Adipocyte (in vitro differentiated cells): Measurements from ENCODE around the gene OLFML2B.
A peak's percentile ranks its signal among the peaks of the same experiment; 100 is the strongest.

Source experiments
- DNase-seq: peaks from one replicate; pipeline ENCODE4 v3.0.0-alpha.2; 2015; ENCODE audit warnings: low read depth
- H3K27me3 ChIP-seq: replicated peaks from 2 replicates; pipeline ENCODE4 v1.7.0; 2013; ENCODE audit warnings: mild to moderate bottlenecking, low read length, moderate library complexity; ENCODE audit not compliant: control insufficient read depth, insufficient read depth
- H3K36me3 ChIP-seq: 2 replicates; pipeline ENCODE4 v1.7.0; 2013; ENCODE audit warnings: low read length, mild to moderate bottlenecking, moderate library complexity; ENCODE audit not compliant: control insufficient read depth, insufficient read depth, severe bottlenecking
- H3K4me1 ChIP-seq: 2 replicates; pipeline ENCODE4 v1.7.0; 2013; ENCODE audit warnings: mild to moderate bottlenecking, low read length, moderate library complexity; ENCODE audit not compliant: control insufficient read depth, insufficient read depth
- H3K4me3 ChIP-seq: 2 replicates; pipeline ENCODE4 v1.7.0; 2013; ENCODE audit warnings: mild to moderate bottlenecking, low read length, moderate library complexity
- H3K9ac ChIP-seq: 2 replicates; pipeline ENCODE4 v1.7.0; 2013; ENCODE audit warnings: mild to moderate bottlenecking, low read length, moderate library complexity
- H3K9me3 ChIP-seq: 2 replicates; pipeline ENCODE4 v1.7.0; 2013; ENCODE audit warnings: mild to moderate bottlenecking, low read length, moderate library complexity; ENCODE audit not compliant: control insufficient read depth

Gene OLFML2B

GRCh38 chr1:162035241-162035640 lies 11.6 kb upstream of the OLFML2B start:
- no peak for DNase-seq
- Histone ChIP-seq H3K36me3 (no peaks in the 10 kb centered on the region), H3K4me3 (no peak overlapping the region), H3K4me1 (peaks cover 2% of the 10 kb centered on the region), H3K9ac (no peak overlapping the region), H3K27me3 (no peaks in the 10 kb centered on the region), H3K9me3 (no peaks in the 10 kb centered on the region)

- no peak for DNase-seq
- Histone ChIP-seq H3K9ac (no peak overlapping the region), H3K9me3 (no peaks in the 10 kb centered on the region), H3K4me1 (peaks cover 2% of the 10 kb centered on the region), H3K36me3 (no peaks in the 10 kb centered on the region), H3K27me3 (no peaks in the 10 kb centered on the region), H3K4me3 (no peak overlapping the region)
Observed at GRCh38 chr1:162033428-162033827, 9.8 kb upstream of the OLFML2B start.

DNA sequence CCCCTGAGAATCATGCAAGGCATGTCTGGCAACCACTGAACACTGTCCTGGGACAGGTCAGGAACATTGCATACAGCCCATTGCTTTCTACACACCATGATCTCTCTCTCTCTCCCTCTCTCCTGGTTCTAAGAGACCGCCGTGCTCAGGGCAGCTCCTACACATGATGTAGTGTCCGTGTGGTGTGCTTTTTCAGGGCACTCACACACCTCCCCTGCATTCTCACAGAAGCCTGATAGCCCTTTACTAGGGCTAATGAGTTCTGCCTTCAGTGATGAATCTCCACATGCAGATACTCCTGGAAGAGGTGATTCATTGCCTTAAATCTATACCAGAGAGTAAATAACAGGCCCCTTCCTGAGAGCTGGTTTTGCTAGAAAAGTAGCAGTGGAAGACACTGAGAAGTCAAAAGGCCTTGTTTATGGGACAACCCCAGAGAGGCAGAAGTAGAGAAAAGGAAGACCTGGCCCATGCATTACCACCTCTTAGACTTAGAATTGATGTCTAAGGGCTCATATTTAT lies 7.2 kb upstream of the OLFML2B start:
- Histone ChIP-seq H3K27me3 (no peaks in the 10 kb centered on the region), H3K9ac (no peak overlapping the region), H3K36me3 (no peaks in the 10 kb centered on the region)

GRCh38 chr1:162029157-162029556 lies 5.5 kb upstream of the OLFML2B start:
- Histone ChIP-seq H3K4me1 (peaks cover 11% of the 10 kb centered on the region), H3K9ac (no peak overlapping the region), H3K27me3 (no peaks in the 10 kb centered on the region), H3K36me3 (no peaks in the 10 kb centered on the region), H3K4me3 (no peak overlapping the region), H3K9me3 (no peaks in the 10 kb centered on the region)
- DNase-seq, result no peak

More for the DNA sequence above, 7.2 kb upstream of the OLFML2B start:
- no peak for DNase-seq
- Histone ChIP-seq H3K4me1 (peaks cover 6% of the 10 kb centered on the region), H3K4me3 (no peak overlapping the region), H3K9me3 (no peaks in the 10 kb centered on the region)

- Histone ChIP-seq H3K9ac (no peak overlapping the region), H3K27me3 (no peaks in the 10 kb centered on the region), H3K4me3 (no peak overlapping the region), H3K9me3 (no peaks in the 10 kb centered on the region), H3K4me1 (peaks cover 11% of the 10 kb centered on the region), H3K36me3 (no peaks in the 10 kb centered on the region)
- DNase-seq, result no peak
Observed at GRCh38 chr1:162028726-162029125, 5.1 kb upstream of the OLFML2B start.

- H3K36me3 ChIP-seq, result no peaks in the 10 kb centered on the region
- H3K9ac ChIP-seq, result peak overlapping the region; percentile 43
- peaks cover 21% of the 10 kb centered on the region for H3K4me1 ChIP-seq
- no peaks in the 10 kb centered on the region for H3K27me3 ChIP-seq
- H3K4me3 ChIP-seq, result peak overlapping the region; percentile 50
- no peak for DNase-seq
- no peaks in the 10 kb centered on the region for H3K9me3 ChIP-seq
Observed at GRCh38 chr1:162026881-162027280, 3.2 kb upstream of the OLFML2B start.

- H3K4me3 ChIP-seq, result no peak overlapping the region
- DNase-seq, result no peak
Observed at GRCh38 chr1:162025541-162025940, 1.9 kb upstream of the OLFML2B start.

GRCh38 chr1:162023181-162023546 lies 505 bp downstream of the OLFML2B start:
- H3K27me3 ChIP-seq, result no peaks in the 10 kb centered on the region
- H3K9me3 ChIP-seq, result no peaks in the 10 kb centered on the region
- H3K9ac ChIP-seq, result peak overlapping the region; percentile 82
- H3K4me3 ChIP-seq, result peak overlapping the region; percentile 86
- H3K4me1 ChIP-seq, result peaks cover 54% of the 10 kb centered on the region
- no peaks in the 10 kb centered on the region for H3K36me3 ChIP-seq
- DNase-seq, result no peak

More at GRCh38 chr1:162025541-162025940, 1.9 kb upstream of the OLFML2B start:
- no peaks in the 10 kb centered on the region for H3K27me3 ChIP-seq
- no peak overlapping the region for H3K9ac ChIP-seq
- no peaks in the 10 kb centered on the region for H3K9me3 ChIP-seq
- H3K36me3 ChIP-seq, result no peaks in the 10 kb centered on the region
- peaks cover 35% of the 10 kb centered on the region for H3K4me1 ChIP-seq

DNA sequence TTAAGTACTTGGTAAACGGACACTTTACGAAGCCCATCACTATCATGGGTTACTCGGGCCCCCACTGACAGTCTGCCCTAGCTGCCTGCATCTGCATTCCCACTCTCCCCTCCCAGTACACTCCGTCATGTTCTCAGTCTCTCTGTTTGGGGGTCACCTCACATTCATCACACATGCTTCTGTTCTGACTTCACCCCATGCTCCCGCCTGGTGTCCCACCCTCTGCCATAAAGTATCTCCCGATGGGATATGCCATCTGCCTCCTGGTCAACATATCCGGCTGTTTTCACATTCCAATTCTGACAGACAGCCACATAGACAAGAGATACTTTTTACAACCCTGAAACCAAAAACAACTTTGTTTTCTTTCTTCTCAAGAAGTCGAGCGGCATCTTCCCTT lies 1.0 kb downstream of the OLFML2B start:
- H3K9me3 ChIP-seq, result no peaks in the 10 kb centered on the region
- H3K9ac ChIP-seq, result peak overlapping the region; percentile 82
- no peaks in the 10 kb centered on the region for H3K27me3 ChIP-seq
- no peak for DNase-seq
- peak overlapping the region; percentile 86 for H3K4me3 ChIP-seq
- peaks cover 54% of the 10 kb centered on the region for H3K4me1 ChIP-seq
- no peaks in the 10 kb centered on the region for H3K36me3 ChIP-seq

DNA sequence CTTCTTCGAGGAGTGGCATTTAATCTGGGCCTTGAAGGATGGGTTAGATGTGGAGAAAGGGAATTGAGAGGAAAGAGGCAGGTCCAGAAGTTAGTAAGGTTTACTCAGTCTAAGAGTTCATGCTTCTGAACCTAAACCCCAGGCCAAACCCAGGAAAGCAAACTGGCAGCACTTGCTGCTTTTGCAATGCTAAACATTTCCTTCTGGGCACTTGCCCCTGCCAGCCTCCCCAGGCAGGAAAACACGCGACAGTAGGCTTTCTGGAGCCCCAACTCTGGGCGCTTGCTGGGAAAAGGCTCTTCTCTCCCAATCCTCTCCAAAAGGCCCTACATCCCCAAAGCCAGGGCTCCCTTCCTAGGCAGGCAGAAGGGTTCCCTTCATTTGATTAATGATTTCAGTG lies 2.5 kb downstream of the OLFML2B start:
- H3K27me3 ChIP-seq, result no peaks in the 10 kb centered on the region
- H3K9me3 ChIP-seq, result no peaks in the 10 kb centered on the region
- peaks cover 52% of the 10 kb centered on the region for H3K4me1 ChIP-seq
- H3K4me3 ChIP-seq, result peak overlapping the region; percentile 23
- no peak for DNase-seq
- H3K36me3 ChIP-seq, result peaks cover 3% of the 10 kb centered on the region
- H3K9ac ChIP-seq, result no peak overlapping the region

DNA sequence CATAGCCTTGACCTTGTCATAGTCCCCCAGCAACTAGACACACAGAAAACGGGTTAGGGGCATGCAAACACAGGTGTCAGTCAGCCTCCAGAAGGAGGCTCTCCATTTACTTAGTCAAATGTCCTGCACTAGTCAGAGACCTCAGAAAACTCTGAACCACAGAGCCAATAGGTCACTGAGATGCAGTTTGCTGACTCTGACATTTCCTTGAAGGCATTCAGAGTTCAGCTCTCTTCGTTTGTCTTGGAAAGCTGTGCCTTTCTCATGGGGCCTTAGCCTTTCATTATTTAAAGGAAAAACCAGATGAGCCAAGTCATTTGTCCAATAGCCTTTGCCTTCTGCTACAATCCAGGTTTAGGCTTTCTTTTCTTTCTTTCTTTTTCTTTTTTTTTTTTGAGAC lies 3.5 kb downstream of the OLFML2B start:
- no peak for DNase-seq
- Histone ChIP-seq H3K9ac (no peak overlapping the region), H3K4me1 (peaks cover 60% of the 10 kb centered on the region), H3K4me3 (no peak overlapping the region), H3K27me3 (no peaks in the 10 kb centered on the region), H3K36me3 (peaks cover 3% of the 10 kb centered on the region), H3K9me3 (no peaks in the 10 kb centered on the region)

DNA sequence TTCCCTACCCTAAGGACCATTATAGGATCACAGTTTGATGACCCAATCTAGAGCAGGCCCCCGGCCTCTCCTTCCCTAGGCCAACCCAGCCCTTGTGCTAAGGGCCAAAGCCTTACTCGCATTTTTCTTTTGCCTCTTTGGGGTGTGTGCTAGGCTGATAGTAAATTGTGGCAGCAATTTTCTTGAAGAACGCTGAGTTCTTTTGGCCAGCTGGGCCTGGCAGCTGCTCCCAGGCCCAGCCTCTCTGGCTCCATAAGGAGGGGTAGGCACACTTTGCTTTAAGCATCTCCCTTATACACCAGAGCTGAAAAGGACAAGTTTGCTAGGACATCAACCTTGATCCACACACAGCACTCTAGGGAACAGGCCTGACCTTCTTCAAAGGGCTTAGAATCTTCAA lies 4.2 kb downstream of the OLFML2B start:
- Histone ChIP-seq H3K4me1 (peaks cover 58% of the 10 kb centered on the region), H3K4me3 (peak overlapping the region; percentile 16), H3K36me3 (peaks cover 3% of the 10 kb centered on the region), H3K9ac (no peak overlapping the region), H3K27me3 (no peaks in the 10 kb centered on the region), H3K9me3 (no peaks in the 10 kb centered on the region)
- DNase-seq, result no peak
